GM12878 (cell line): ENCODE results near the gene PUDP. TPM values are rescaled to one million over a fixed set of nuclear protein-coding genes. Genes with fewer than 3 reads are reported as not detected.
"Not testable (repeated sequence)": the region's sequence is repeated elsewhere in the genome, so short reads cannot be mapped to it uniquely, and the experiment has no call there.

Source experiments
- ATAC-seq: fragments of 200-7000 bp; cut with Tn5 transposase; 3 replicates; pipeline ENCODE4 v1.9.1; 2020; ENCODE audit warnings: mild to moderate bottlenecking, moderate library complexity
- BruUV-seq: library from RNA; stranded (reverse); fragments of 400-500 nt; replicated peaks from 2 replicates; lab custom pipeline; 2021; lab: Mats Ljungman, UMichigan
- CTCF ChIA-PET: fragments of 300-600 bp; sonication (Branson Sonifier 250); formaldehyde crosslinking; extraction: SDS; loops from one replicate; lab custom pipeline; 2021; ENCODE audit warnings: inconsistent platforms; lab: Yijun Ruan, JAX
- POLR2A ChIA-PET: fragments of 350-600 bp; formaldehyde crosslinking; extraction: SDS; loops from one replicate; lab custom pipeline; 2021; ENCODE audit warnings: inconsistent platforms; lab: Charles Lee
- RAD21 ChIA-PET: fragments of 300-600 bp; sonication (Branson Sonifier 250); formaldehyde crosslinking; loops from one replicate; lab custom pipeline; 2023; ENCODE audit warnings: antibody characterized with exemption; ENCODE audit not compliant: unreplicated experiment; lab: Charles Lee
- SMC1A ChIA-PET: fragments of 300-600 bp; sonication (Branson Sonifier 250); formaldehyde crosslinking; loops from one replicate; lab custom pipeline; 2023; ENCODE audit not compliant: unreplicated experiment, uncharacterized antibody; lab: Charles Lee
- DNase-seq: peaks from one replicate; pipeline ENCODE4 v3.0.0-alpha.2; 2011; ENCODE audit warnings: low read depth, low spot score
- FAIRE-seq: peaks from 3 replicates; lab custom pipeline; 2011; peaks lifted over from hg19 to GRCh38; lab: Jason Lieb, UNC
- H2AFZ ChIP-seq: 2 replicates; pipeline ENCODE4 v1.6.0; 2011; ENCODE audit warnings: low read depth, low read length, control low read depth; ENCODE audit not compliant: control insufficient read depth
- H3K27ac ChIP-seq: 2 replicates; pipeline ENCODE4 v1.5.1; 2011; ENCODE audit warnings: control low read depth; ENCODE audit not compliant: control insufficient read depth, insufficient read depth
- H3K27me3 ChIP-seq, 2 experiments: replicated peaks in 1 of 2; 2 replicates each; pipeline versions ENCODE4 v1.6.0 to v1.6.1; 2011; ENCODE audit warnings: low read length in 1 of 2; ENCODE audit not compliant: control insufficient read depth in 2 of 2, insufficient read depth in 2 of 2
- H3K36me3 ChIP-seq, 2 experiments: 2 replicates each; pipeline ENCODE4 v1.5.1; 2011; ENCODE audit warnings: low read length in 1 of 2; ENCODE audit not compliant: control insufficient read depth in 2 of 2, insufficient read depth in 2 of 2
- H3K4me1 ChIP-seq: 2 replicates; pipeline ENCODE4 v1.6.1; 2011; ENCODE audit warnings: mild to moderate bottlenecking, low read length, moderate library complexity, mixed read lengths; ENCODE audit not compliant: control insufficient read depth, insufficient read depth
- H3K4me2 ChIP-seq: 2 replicates; pipeline ENCODE4 v1.6.0; 2011; ENCODE audit warnings: control low read depth; ENCODE audit not compliant: control insufficient read depth, insufficient read depth
- H3K4me3 ChIP-seq: fragments of 200-600 bp; sonication (generic); 2 replicates; pipeline ENCODE4 v1.5.1; 2016
- H3K79me2 ChIP-seq: 2 replicates; pipeline ENCODE4 v1.6.0; 2011; ENCODE audit warnings: low read length; ENCODE audit not compliant: control insufficient read depth, insufficient read depth
- H3K9ac ChIP-seq: 2 replicates; pipeline ENCODE4 v1.8.0; 2011; ENCODE audit warnings: low read length, control low read depth, mixed read lengths; ENCODE audit not compliant: control insufficient read depth, insufficient read depth
- H3K9me3 ChIP-seq: replicated peaks from 3 replicates; pipeline ENCODE4 v1.5.1; 2011; ENCODE audit warnings: mild to moderate bottlenecking, low read length; ENCODE audit not compliant: control insufficient read depth, insufficient read depth
- H4K20me1 ChIP-seq: 2 replicates; pipeline ENCODE4 v1.6.0; 2011; ENCODE audit not compliant: control insufficient read depth, insufficient read depth
- BMI1 ChIP-seq: fragments of 450-650 bp; IDR thresholded peaks from 2 replicates; pipeline ENCODE4 v1.6.1; 2016; ENCODE audit warnings: mild to moderate bottlenecking, moderate library complexity, borderline replicate concordance
- LARP7 ChIP-seq: fragments of 450-650 bp; IDR thresholded peaks from 2 replicates; pipeline ENCODE4 v1.6.1; 2017; ENCODE audit warnings: mild to moderate bottlenecking
- RBBP5 ChIP-seq: fragments of 200-600 bp; sonication (generic); conservative IDR thresholded peaks from 2 replicates; pipeline ENCODE4 v1.6.1; 2016
- WGBS: methylation state at CpG from one replicate; pipeline ENCODE4 v1.1.6; 2016; ENCODE audit warnings: low lambda C conversion rate; ENCODE audit not compliant: insufficient replicate concordance, insufficient coverage; ENCODE audit errors: missing lambda C conversion rate; 5-methylcytosine and 5-hydroxymethylcytosine counted together
- in situ Hi-C: fragments of 300-500 bp; cut with MboI; formaldehyde crosslinking; loops from 9 replicates; pipeline ENCODE4 v1.14.3; 2018; ENCODE audit warnings: mixed read lengths
- intact Hi-C: fragments of 100-400 bp; cut with micrococcal nuclease; formaldehyde crosslinking; loops from one replicate; pipeline ENCODE4 v1.14.2; 2022; ENCODE audit not compliant: unreplicated experiment
- polyA plus RNA-seq, 11 experiments: library from polyadenylated mRNA; depleted of rRNA in 4 of 11; unstranded in 6 of 11; stranded (reverse) in 5 of 11; fragments of >200 nt; fragmentation: Nextera tagmentation in 4 of 11; fragmentation: Illumina TruSeq in 1 of 11; extraction: Ambion mirVana in 4 of 11; extraction: Trizol in 1 of 11; gene quantifications; 1 replicate in 1 of 11; 2 replicates in 10 of 11; pipeline versions ENCODE4 v1.2.1 to v1.2.3, GENCODE V29; 2011 to 2016; ENCODE audit warnings: inconsistent platforms in 2 of 11, missing spikeins in 2 of 11, low read depth in 1 of 11
- total RNA-seq, 4 experiments: library from RNA; depleted of rRNA in 3 of 4; stranded (reverse); fragments of >200 nt in 3 of 4; fragmentation: Illumina TruSeq in 1 of 4; extraction: Trizol in 1 of 4; gene quantifications; 2 replicates each; pipeline versions ENCODE4 v1.2.1 to v1.2.3, GENCODE V29; 2013 to 2021
- TF ChIP-seq, protein P1 (sequence below): fragments of 450-650 bp; IDR thresholded peaks from 2 replicates; pipeline ENCODE4 v1.6.1; 2017; ENCODE audit warnings: mild to moderate bottlenecking

PUDP gene
- total and polyA plus RNA-seq, 10 of the 15 experiments (the other 5 are each of a cell fraction or from before 2014, with no cell fraction given) = 30.8 to 83.5 (median 61.7) TPM

DNA sequence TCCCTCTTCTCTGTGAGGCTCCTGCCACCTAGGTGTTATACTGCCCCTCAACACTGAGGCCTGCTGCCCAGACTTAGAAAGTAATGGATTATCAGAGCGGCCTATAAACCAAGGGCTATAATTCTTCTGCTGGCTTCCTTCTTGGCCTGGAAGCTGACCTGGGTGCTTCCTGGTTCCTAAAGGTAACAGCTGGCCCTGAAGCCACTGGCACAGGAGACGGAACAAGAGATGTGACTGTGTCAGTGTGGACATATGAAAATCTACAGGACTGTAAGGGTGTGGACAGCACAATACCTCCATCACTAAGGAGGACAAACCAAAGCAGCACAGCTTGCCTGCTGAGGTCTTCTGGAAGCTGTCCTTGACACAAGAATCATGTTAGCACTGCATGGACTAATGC is 52.3 kb downstream of the PUDP start:
- H4K20me1 ChIP-seq, FAIRE-seq, in situ Hi-C loops, H3K27ac ChIP-seq, BruUV-seq, H3K9ac ChIP-seq, H2AFZ ChIP-seq, H3K36me3 ChIP-seq, ATAC-seq, H3K79me2 ChIP-seq, DNase-seq, H3K4me3 ChIP-seq, RAD21 ChIA-PET, intact Hi-C loops, H3K4me2 ChIP-seq, H3K9me3 ChIP-seq, H3K27me3 ChIP-seq: not testable (repeated sequence)
- 100% methylated on average over 2 of the region's 2 CpGs for WGBS
- POLR2A ChIA-PET = interaction anchor here (0.7 kb wide), 1 partner anchor 10 kb away, joined by 3 read pairs; no protein-coding TSS in a partner anchor
- H3K4me1 ChIP-seq = peaks cover 17% of the 10 kb centered on the region
- CTCF ChIA-PET = interaction anchor here (0.9 kb wide), 1 partner anchor 18 kb away, joined by 3 read pairs; no protein-coding TSS in a partner anchor
- SMC1A ChIA-PET = interaction anchor here (0.9 kb wide), 1 partner anchor 12 kb away, joined by 4 read pairs; no protein-coding TSS in a partner anchor

DNA sequence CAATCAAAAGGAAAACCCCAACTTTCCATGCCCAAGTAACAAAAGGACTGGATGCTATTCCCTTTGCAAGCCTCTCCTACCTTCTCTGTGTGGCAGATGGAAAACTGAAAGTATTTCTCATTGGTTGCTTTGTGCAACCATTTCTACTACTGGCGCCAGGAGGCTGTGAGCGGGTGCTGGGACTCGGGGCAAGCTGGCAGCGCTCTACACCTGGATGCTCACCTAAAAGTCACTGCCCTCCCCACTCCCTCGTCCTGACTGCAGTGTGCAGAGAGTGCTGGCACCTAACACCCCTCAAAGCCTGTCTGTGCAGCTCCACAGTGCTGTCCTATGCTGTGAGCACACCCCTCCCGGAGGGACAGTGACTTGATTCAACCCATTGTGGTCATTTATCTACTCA is 54.6 kb downstream of the PUDP start:
- Histone ChIP-seq H3K79me2 (no peaks in the 10 kb centered on the region), H3K36me3 (peaks cover 0 to 3% of the 10 kb centered on the region in 2 experiments; a peak in 3 of 4 replicates), H3K4me1 (peaks cover 20% of the 10 kb centered on the region), H3K9me3 (no peaks in the 10 kb centered on the region)
- RAD21 ChIA-PET = interaction anchor here (1.3 to 4.8 kb wide), 2 partner anchors 16 to 17 kb away, joined by 3 to 77 read pairs; no protein-coding TSS in a partner anchor
- ATAC-seq = no peak
- BruUV-seq = no TSS peak
- TF ChIP-seq LARP7 (no peak), BMI1 (no peak), RBBP5 (no peak)
- TF ChIP-seq, protein P1, sequence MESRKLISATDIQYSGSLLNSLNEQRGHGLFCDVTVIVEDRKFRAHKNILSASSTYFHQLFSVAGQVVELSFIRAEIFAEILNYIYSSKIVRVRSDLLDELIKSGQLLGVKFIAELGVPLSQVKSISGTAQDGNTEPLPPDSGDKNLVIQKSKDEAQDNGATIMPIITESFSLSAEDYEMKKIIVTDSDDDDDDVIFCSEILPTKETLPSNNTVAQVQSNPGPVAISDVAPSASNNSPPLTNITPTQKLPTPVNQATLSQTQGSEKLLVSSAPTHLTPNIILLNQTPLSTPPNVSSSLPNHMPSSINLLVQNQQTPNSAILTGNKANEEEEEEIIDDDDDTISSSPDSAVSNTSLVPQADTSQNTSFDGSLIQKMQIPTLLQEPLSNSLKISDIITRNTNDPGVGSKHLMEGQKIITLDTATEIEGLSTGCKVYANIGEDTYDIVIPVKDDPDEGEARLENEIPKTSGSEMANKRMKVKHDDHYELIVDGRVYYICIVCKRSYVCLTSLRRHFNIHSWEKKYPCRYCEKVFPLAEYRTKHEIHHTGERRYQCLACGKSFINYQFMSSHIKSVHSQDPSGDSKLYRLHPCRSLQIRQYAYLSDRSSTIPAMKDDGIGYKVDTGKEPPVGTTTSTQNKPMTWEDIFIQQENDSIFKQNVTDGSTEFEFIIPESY = 0 out of 2 replicates have a peak, but pooled peaks have one; percentile 32
- TF ChIP-seq, all 136 proteins: peak for 1
- Histone ChIP-seq H2AFZ (no peak overlapping the region), H3K27ac (no peak overlapping the region), H4K20me1 (no peaks in the 10 kb centered on the region), H3K4me3 (no peak overlapping the region), H3K9ac (no peak overlapping the region), H3K27me3 (no peaks in the 10 kb centered on the region), H3K4me2 (no peak overlapping the region)
- WGBS = 89% methylated on average over 6 of the region's 6 CpGs
- SMC1A ChIA-PET = interaction anchor here (1.3 to 4.8 kb wide), 4 partner anchors 9 to 22 kb away, joined by 5 to 80 read pairs (median 14); no protein-coding TSS in a partner anchor
- intact Hi-C loops = no loop called here
- in situ Hi-C loops = no loop called here
- CTCF ChIA-PET = no interaction called here
- POLR2A ChIA-PET = interaction anchor here (1.3 kb wide), 1 partner anchor 13 kb away, joined by 3 read pairs; no protein-coding TSS in a partner anchor
- DNase-seq = no peak
- no peak for FAIRE-seq
